Mucosa of descending colon (tissue), 3 donors: ENCODE results near the gene CCDC181. TPM values are rescaled to one million over a fixed set of nuclear protein-coding genes. Genes with fewer than 3 reads are reported as not detected.
"Not testable (repeated sequence)": the region's sequence is repeated elsewhere in the genome, so short reads cannot be mapped to it uniquely, and the experiment has no call there.

Source experiments
- ATAC-seq: fragments of 200-7000 bp; cut with Tn5 transposase; one replicate; pipeline ENCODE4 v1.9.1; 2020; ENCODE audit warnings: mild to moderate bottlenecking, moderate library complexity
- DNase-seq, 3 donors: peaks; one replicate each; pipeline ENCODE4 v3.0.0-alpha.2; 2020
- H3K36me3 ChIP-seq: fragments of 200-600 bp; one replicate; pipeline ENCODE4 v1.8.0; 2021; ENCODE audit warnings: low read depth, mild to moderate bottlenecking
- H3K4me1 ChIP-seq: fragments of 200-600 bp; one replicate; pipeline ENCODE4 v1.8.0; 2021; ENCODE audit warnings: low read depth, mild to moderate bottlenecking
- H3K4me3 ChIP-seq: fragments of 200-600 bp; one replicate; pipeline ENCODE4 v1.8.0; 2021; ENCODE audit warnings: mild to moderate bottlenecking
- H3K9me3 ChIP-seq: fragments of 200-600 bp; one replicate; pipeline ENCODE4 v1.8.0; 2021; ENCODE audit warnings: mild to moderate bottlenecking
- CTCF ChIP-seq: fragments of 200-600 bp; IDR thresholded peaks from one replicate; pipeline ENCODE4 v1.8.0; 2022; ENCODE audit warnings: antibody characterized with exemption, mild to moderate bottlenecking
- intact Hi-C, 2 donors: fragments of 100-400 bp; cut with DNase I in 1 of 2; cut with micrococcal nuclease in 1 of 2; formaldehyde crosslinking; loops; one replicate each; pipeline versions ENCODE4 v1.11.0 to v1.11.1; 2022; cut with DNase I, micrococcal nuclease
- total RNA-seq, 3 donors: library from RNA; stranded (reverse); fragmentation: NEBNext Ultra II Directional in 2 of 3; extraction: Animal tissue kit (Norgen Biotek cat#: 25700) in 2 of 3; gene quantifications; one replicate each; pipeline versions ENCODE4 v1.2.1 to v1.2.4, GENCODE V29; 2021 to 2023
- donor health status: DM: no; HTN: no; CAD: no; lungs with moderate emphysema.
- donor health status: DM: no; HTN: no; CAD: no.
- donor health status: DM: no; HTN: yes; CAD: no.

The CCDC181 gene
- total RNA-seq, 3 donors from 2014 or later: 0.23 to 0.76 (median 0.27) TPM

DNA sequence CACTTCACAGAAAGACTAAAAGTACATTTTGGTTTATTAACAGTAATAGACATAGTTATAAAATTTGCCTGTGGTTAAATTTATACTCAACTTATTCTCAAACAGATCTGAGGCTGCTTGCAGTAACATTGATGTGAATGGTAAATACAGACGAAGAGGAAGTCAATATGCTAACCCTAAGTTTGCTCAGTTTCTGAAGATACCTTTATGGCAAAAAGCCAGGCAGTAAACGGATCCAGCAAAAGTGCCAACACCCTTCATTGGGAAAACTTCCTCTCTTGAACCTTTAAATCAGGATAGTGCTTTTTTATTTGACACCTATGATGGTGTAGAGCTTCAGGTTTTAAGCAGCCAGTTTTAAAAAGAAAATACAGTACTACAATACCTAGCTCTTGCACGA is 16.6 kb upstream of the CCDC181 start:
- intact Hi-C loops: no loop called here
- no peak overlapping the region for H3K4me3 ChIP-seq
- H3K9me3 ChIP-seq: no peaks in the 10 kb centered on the region
- ATAC-seq: peak; percentile 51
- no peak for TF ChIP-seq CTCF
- peak in 1 of 3 donors; percentile 9 for DNase-seq
- no peaks in the 10 kb centered on the region for H3K4me1 ChIP-seq
- no peaks in the 10 kb centered on the region for H3K36me3 ChIP-seq

GRCh38 chr1:169426174-169426705 is 1.0 kb downstream of the CCDC181 start:
- DNase-seq (no peak), ATAC-seq (no peak)
- intact Hi-C loops: no loop called here
- Histone ChIP-seq H3K4me1 (peaks cover 6% of the 10 kb centered on the region), H3K36me3 (no peaks in the 10 kb centered on the region), H3K4me3 (no peak overlapping the region), H3K9me3 (no peaks in the 10 kb centered on the region)
- no peak for TF ChIP-seq CTCF

- Histone ChIP-seq H3K4me3 (no peak overlapping the region), H3K4me1 (no peaks in the 10 kb centered on the region), H3K36me3 (no peaks in the 10 kb centered on the region), H3K9me3 (no peaks in the 10 kb centered on the region)
- TF ChIP-seq CTCF: no peak
- ATAC-seq (no peak), DNase-seq (no peak)
- intact Hi-C loops: no loop called here
Observed at GRCh38 chr1:169421309-169421708, 6.0 kb downstream of the CCDC181 start.

GRCh38 chr1:169414952-169415351 is 12.3 kb downstream of the CCDC181 start:
- Histone ChIP-seq H3K4me3 (no peak overlapping the region), H3K9me3 (peaks cover 11% of the 10 kb centered on the region), H3K4me1 (no peaks in the 10 kb centered on the region), H3K36me3 (no peaks in the 10 kb centered on the region)
- no peak for TF ChIP-seq CTCF
- no peak for DNase-seq
- ATAC-seq: no peak
- intact Hi-C loops: no loop called here

GRCh38 chr1:169408340-169408739 is 18.9 kb downstream of the CCDC181 start:
- intact Hi-C loops, H3K4me1 ChIP-seq, H3K4me3 ChIP-seq, ATAC-seq, H3K36me3 ChIP-seq, DNase-seq: not testable (repeated sequence)
- H3K9me3 ChIP-seq: peaks cover 52% of the 10 kb centered on the region

DNA sequence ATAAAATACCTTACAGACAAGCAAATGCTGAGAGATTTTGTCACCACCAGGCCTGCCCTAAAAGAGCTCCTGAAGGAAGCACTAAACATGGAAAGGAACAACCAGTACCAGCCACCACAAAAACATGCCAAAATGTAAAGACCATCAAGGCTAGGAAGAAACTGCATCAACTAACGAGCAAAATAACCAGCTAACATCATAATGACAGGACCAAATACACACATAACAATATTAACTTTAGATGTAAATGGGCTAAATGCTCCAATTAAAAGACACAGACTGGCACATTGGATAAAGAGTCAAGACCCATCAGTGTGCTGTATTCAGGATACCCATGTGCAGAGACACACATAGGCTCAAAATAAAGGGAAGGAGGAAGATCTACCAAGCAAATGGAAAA is 24.7 kb downstream of the CCDC181 start:
- H3K4me3 ChIP-seq, DNase-seq, H3K36me3 ChIP-seq, H3K4me1 ChIP-seq, ATAC-seq, intact Hi-C loops: not testable (repeated sequence)
- peaks cover 46% of the 10 kb centered on the region for H3K9me3 ChIP-seq

DNA sequence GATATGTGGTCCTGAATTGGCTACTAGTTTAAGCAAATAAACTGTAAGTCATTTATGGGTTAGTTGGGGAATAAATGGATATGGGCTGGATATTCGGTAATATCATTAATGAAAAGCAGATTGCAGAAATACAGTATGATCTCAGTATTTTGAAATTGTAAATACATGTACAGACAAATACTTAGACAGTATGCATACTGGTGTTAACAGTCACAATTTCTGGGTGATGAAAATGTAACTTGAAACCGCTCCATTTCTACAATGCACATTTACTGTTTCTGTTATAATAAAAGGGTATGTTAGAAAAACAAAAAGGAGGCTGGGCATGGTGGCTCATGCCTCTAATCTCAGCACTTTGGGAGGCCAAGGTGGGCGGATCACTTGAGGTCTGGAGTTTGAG is 31.3 kb downstream of the CCDC181 start:
- Histone ChIP-seq H3K4me1 (no peaks in the 10 kb centered on the region), H3K9me3 (peaks cover 2% of the 10 kb centered on the region), H3K4me3 (no peak overlapping the region), H3K36me3 (no peaks in the 10 kb centered on the region)
- DNase-seq (no peak), ATAC-seq (no peak)
- no peak for TF ChIP-seq CTCF
- intact Hi-C loops: no loop called here
